Measurements from ENCODE around the gene DEFB121. TPM values are rescaled to one million over a fixed set of nuclear protein-coding genes. Genes with fewer than 3 reads are reported as not detected.

Gene DEFB121
- total and polyA plus RNA-seq, 2 donors (not counting 3 experiments of a cell fraction or from before 2014, with no cell fraction given) = not detected

GRCh38 chr20:31410011-31410410 lies 4.0 kb upstream of the DEFB121 start:
- dilution Hi-C loops (cut with MboI; ENCODE audit: extremely low pct_ligation_motif_present, low sequenced_read_pairs) (no loop called here), intact Hi-C loops (cut with micrococcal nuclease) (no loop called here)
- no peaks in the 10 kb centered on the region for H3K36me3 ChIP-seq (ENCODE audit: control insufficient read depth in 2 of 2, extremely low read depth in 1 of 2, insufficient read depth in 2 of 2, low read length in 2 of 2)
- H3K9ac ChIP-seq (replicated peaks; ENCODE audit: extremely low read depth, insufficient read depth, low read length) = no peak overlapping the region
- BruUV-seq (replicated peaks) = no TSS peak
- no peaks in the 10 kb centered on the region for H3K27me3 ChIP-seq (ENCODE audit: control insufficient read depth in 2 of 2, insufficient read depth in 2 of 2, low read length in 2 of 2)
- ChIA-PET CTCF (no interaction called here), POLR2A (no interaction called here)
- no peaks in the 10 kb centered on the region for H3K9me3 ChIP-seq (replicated peaks; ENCODE audit: control insufficient read depth, insufficient read depth, low read length)
- no peak overlapping the region for H3K4me2 ChIP-seq (ENCODE audit: insufficient read depth, low read length)
- DNase-seq (ENCODE audit: low read depth, low spot score) (no peak), FAIRE-seq (no peak)
- no peaks in the 10 kb centered on the region for H4K20me1 ChIP-seq (replicated peaks; ENCODE audit: control insufficient read depth, extremely low read depth, insufficient read depth, low read length)
- no peak overlapping the region for H3K27ac ChIP-seq (ENCODE audit: insufficient read depth, low read depth, low read length)
- H3K4me1 ChIP-seq (ENCODE audit: control insufficient read depth, extremely low read depth, insufficient read depth, low read length) = no peaks in the 10 kb centered on the region
- no peak for TF ChIP-seq GATA2 (IDR thresholded peaks at IDR 0.05; ENCODE audit: insufficient read depth, insufficient read length, low read depth, low read length)
- TF ChIP-seq POLR2A (IDR thresholded peaks at IDR 0.05; ENCODE audit: low read depth, low read length) = no peak
- no peak for TF ChIP-seq JUN (IDR thresholded peaks at IDR 0.05; ENCODE audit: borderline replicate concordance, insufficient read depth, insufficient read length, low read depth)
- no peak for TF ChIP-seq FOS (IDR thresholded peaks at IDR 0.05; ENCODE audit: borderline replicate concordance, insufficient read depth, low read length)
- TF ChIP-seq MYC (IDR thresholded peaks at IDR 0.05; ENCODE audit: low read depth, low read length) = no peak
- no peak for TF ChIP-seq EZH2 (IDR thresholded peaks at IDR 0.05; ENCODE audit: borderline replicate concordance, low read depth, low read length, severe bottlenecking)
- TF ChIP-seq POLR2AphosphoS5 (IDR thresholded peaks at IDR 0.05; ENCODE audit: insufficient read depth, low read depth, low read length) = no peak
- no peak for TF ChIP-seq MAX (IDR thresholded peaks at IDR 0.05; ENCODE audit: insufficient read depth, insufficient read length)
- no peak for TF ChIP-seq CTCF (IDR thresholded peaks at IDR 0.05; ENCODE audit: extremely low read depth in 1 of 2, insufficient read depth in 1 of 2, low read depth in 1 of 2, low read length in 2 of 2)
- no peak overlapping the region for H2AFZ ChIP-seq (ENCODE audit: low read depth, low read length)
- no peak overlapping the region for H3K4me3 ChIP-seq (replicated peaks in 1 of 3; ENCODE audit: insufficient read depth in 1 of 3, low read depth in 1 of 3, low read length in 3 of 3)
- no peaks in the 10 kb centered on the region for H3K79me2 ChIP-seq (ENCODE audit: control insufficient read depth, insufficient read depth, low read length)
- H3K9me1 ChIP-seq (replicated peaks; ENCODE audit: control insufficient read depth, extremely low read depth, insufficient read depth, low read length) = no peaks in the 10 kb centered on the region
